OCI-LY7 (cell line): ENCODE results near the gene DAB1. TPM values are rescaled to one million over a fixed set of nuclear protein-coding genes. Genes with fewer than 3 reads are reported as not detected.

Experiments used
- BruUV-seq: library from RNA; stranded (reverse); fragments of 400-500 nt; replicated peaks from 2 replicates; lab custom pipeline; 2021; lab: Mats Ljungman, UMichigan
- CTCF ChIA-PET: fragments of 300-600 bp; sonication (Branson Sonifier 250); formaldehyde crosslinking; loops from one replicate; lab custom pipeline; 2022; ENCODE audit warnings: antibody characterized with exemption; ENCODE audit not compliant: unreplicated experiment; lab: Charles Lee
- POLR2A ChIA-PET: fragments of 300-600 bp; sonication (Branson Sonifier 250); formaldehyde crosslinking; loops from one replicate; lab custom pipeline; 2022; ENCODE audit warnings: antibody characterized with exemption; lab: Charles Lee
- DNase-seq: peaks from one replicate; pipeline ENCODE4 v3.0.0-alpha.2; 2015; ENCODE audit warnings: low spot score
- H2AFZ ChIP-seq: fragments of 200-600 bp; sonication (generic), shearing (Covaris generic); 2 replicates; pipeline ENCODE4 v1.6.1; 2014; ENCODE audit warnings: mild to moderate bottlenecking, antibody characterized with exemption, low read length, moderate library complexity
- H3K27ac ChIP-seq: fragments of 200-600 bp; sonication (generic); 2 replicates; pipeline ENCODE4 v1.5.1; 2014; ENCODE audit warnings: mixed run types, low read depth, mild to moderate bottlenecking, moderate library complexity, low read length, inconsistent platforms; ENCODE audit not compliant: poor library complexity, severe bottlenecking
- H3K36me3 ChIP-seq: fragments of 200-600 bp; sonication (generic); 2 replicates; pipeline ENCODE4 v1.6.1; 2014; ENCODE audit warnings: mild to moderate bottlenecking, antibody characterized with exemption, low read length, moderate library complexity, mixed read lengths; ENCODE audit not compliant: insufficient read depth
- H3K4me1 ChIP-seq: fragments of 200-600 bp; sonication (generic); 2 replicates; pipeline ENCODE4 v1.5.1; 2014; ENCODE audit warnings: mild to moderate bottlenecking, low read length; ENCODE audit not compliant: insufficient read depth, poor library complexity, severe bottlenecking
- H3K4me2 ChIP-seq: fragments of 200-600 bp; sonication (generic); 2 replicates; pipeline ENCODE4 v1.6.1; 2014; ENCODE audit warnings: mild to moderate bottlenecking, low read length
- H3K4me3 ChIP-seq: fragments of 200-600 bp; sonication (generic); 2 replicates; pipeline ENCODE4 v1.5.1; 2014; ENCODE audit warnings: mild to moderate bottlenecking, low read depth, low read length; ENCODE audit not compliant: poor library complexity, severe bottlenecking
- H3K79me2 ChIP-seq: fragments of 200-600 bp; sonication (generic); 2 replicates; pipeline ENCODE4 v1.6.1; 2016; ENCODE audit warnings: low read depth, mild to moderate bottlenecking, low read length, moderate library complexity, mixed read lengths; ENCODE audit not compliant: insufficient read depth
- H3K9me2 ChIP-seq: fragments of 200-600 bp; sonication (generic); 2 replicates; pipeline ENCODE4 v1.6.1; 2016; ENCODE audit warnings: mild to moderate bottlenecking, low read length, mixed read lengths; ENCODE audit not compliant: insufficient read depth
- H3K9me3 ChIP-seq: fragments of 200-600 bp; sonication (generic); 2 replicates; pipeline ENCODE4 v1.6.1; 2014; ENCODE audit warnings: mild to moderate bottlenecking, mixed run types, low read length, mixed read lengths
- H4K20me1 ChIP-seq: fragments of 200-600 bp; sonication (generic); 2 replicates; pipeline ENCODE4 v1.6.1; 2014; ENCODE audit warnings: mild to moderate bottlenecking, antibody characterized with exemption, low read length, moderate library complexity, mixed read lengths; ENCODE audit not compliant: insufficient read depth
- EZH2phosphoT487 ChIP-seq: fragments of 200-600 bp; sonication (generic); IDR thresholded peaks from 2 replicates; pipeline ENCODE4 v1.6.1; 2018; ENCODE audit warnings: low read depth, borderline replicate concordance, mild to moderate bottlenecking, mixed run types, antibody characterized with exemption, low read length, moderate library complexity, mixed read lengths
- intact Hi-C: fragments of 100-400 bp; cut with micrococcal nuclease; formaldehyde crosslinking; loops from one replicate; pipeline ENCODE4 v1.10.0; 2022; ENCODE audit not compliant: unreplicated experiment
- total RNA-seq, 2 experiments: library from RNA; depleted of rRNA in 1 of 2; stranded (reverse); fragments of >200 nt in 1 of 2; shearing (Covaris generic) in 1 of 2; gene quantifications; 2 replicates each; pipeline ENCODE4 v1.2.3, GENCODE V29; 2014 to 2022
- TF ChIP-seq, protein P1 (sequence below): fragments of 200-600 bp; sonication (generic); conservative IDR thresholded peaks from 2 replicates; pipeline ENCODE4 v1.5.1; 2014; ENCODE audit warnings: mild to moderate bottlenecking, antibody characterized with exemption, low read length, moderate library complexity, mixed read lengths

The DAB1 gene
- total RNA-seq, 2 experiments from 2014 or later, result not detected

DNA sequence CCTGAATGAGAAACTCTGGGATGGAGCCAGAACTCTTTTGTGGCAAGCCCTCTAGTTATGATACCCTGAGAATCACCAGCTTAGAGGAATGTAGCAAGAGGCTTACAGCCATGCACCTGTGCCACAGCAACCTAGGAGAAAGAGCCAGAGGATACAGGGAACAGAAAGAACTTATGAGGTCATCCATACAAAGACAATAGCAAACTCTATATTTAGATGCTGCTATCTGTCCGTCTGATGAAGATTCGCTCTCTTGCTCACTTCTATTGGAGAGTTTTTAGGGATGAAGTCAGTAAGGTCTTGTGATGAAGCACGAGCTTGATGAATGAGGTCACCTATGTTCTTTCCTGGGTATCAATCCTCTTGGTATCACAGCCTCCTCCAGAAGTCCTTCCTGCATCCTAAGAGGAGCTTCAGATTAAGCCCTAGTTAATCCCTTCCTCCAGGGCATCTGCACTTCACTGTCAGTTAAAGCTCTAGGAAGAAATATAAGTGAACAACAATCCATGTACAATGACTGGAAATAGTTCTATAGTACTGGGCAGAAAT, 185.6 kb downstream of the DAB1 start:
- H3K27ac ChIP-seq, result no peak overlapping the region
- H3K9me3 ChIP-seq, result no peaks in the 10 kb centered on the region
- H3K9me2 ChIP-seq, result no peaks in the 10 kb centered on the region
- H4K20me1 ChIP-seq, result no peaks in the 10 kb centered on the region
- intact Hi-C loops, result no loop called here
- H3K79me2 ChIP-seq, result no peaks in the 10 kb centered on the region
- no peak for DNase-seq
- POLR2A ChIA-PET, result interaction anchor here (0.9 kb wide), 1 partner anchor 19 kb away, joined by 3 read pairs; no protein-coding TSS in a partner anchor
- no peak overlapping the region for H3K4me2 ChIP-seq
- H3K4me1 ChIP-seq, result no peaks in the 10 kb centered on the region
- H3K4me3 ChIP-seq, result no peak overlapping the region
- BruUV-seq, result no TSS peak
- H3K36me3 ChIP-seq, result no peaks in the 10 kb centered on the region
- no peak for TF ChIP-seq EZH2phosphoT487
- TF ChIP-seq, protein P1, sequence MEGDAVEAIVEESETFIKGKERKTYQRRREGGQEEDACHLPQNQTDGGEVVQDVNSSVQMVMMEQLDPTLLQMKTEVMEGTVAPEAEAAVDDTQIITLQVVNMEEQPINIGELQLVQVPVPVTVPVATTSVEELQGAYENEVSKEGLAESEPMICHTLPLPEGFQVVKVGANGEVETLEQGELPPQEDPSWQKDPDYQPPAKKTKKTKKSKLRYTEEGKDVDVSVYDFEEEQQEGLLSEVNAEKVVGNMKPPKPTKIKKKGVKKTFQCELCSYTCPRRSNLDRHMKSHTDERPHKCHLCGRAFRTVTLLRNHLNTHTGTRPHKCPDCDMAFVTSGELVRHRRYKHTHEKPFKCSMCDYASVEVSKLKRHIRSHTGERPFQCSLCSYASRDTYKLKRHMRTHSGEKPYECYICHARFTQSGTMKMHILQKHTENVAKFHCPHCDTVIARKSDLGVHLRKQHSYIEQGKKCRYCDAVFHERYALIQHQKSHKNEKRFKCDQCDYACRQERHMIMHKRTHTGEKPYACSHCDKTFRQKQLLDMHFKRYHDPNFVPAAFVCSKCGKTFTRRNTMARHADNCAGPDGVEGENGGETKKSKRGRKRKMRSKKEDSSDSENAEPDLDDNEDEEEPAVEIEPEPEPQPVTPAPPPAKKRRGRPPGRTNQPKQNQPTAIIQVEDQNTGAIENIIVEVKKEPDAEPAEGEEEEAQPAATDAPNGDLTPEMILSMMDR, result no peak
- no peak overlapping the region for H2AFZ ChIP-seq
- CTCF ChIA-PET, result no interaction called here

DNA sequence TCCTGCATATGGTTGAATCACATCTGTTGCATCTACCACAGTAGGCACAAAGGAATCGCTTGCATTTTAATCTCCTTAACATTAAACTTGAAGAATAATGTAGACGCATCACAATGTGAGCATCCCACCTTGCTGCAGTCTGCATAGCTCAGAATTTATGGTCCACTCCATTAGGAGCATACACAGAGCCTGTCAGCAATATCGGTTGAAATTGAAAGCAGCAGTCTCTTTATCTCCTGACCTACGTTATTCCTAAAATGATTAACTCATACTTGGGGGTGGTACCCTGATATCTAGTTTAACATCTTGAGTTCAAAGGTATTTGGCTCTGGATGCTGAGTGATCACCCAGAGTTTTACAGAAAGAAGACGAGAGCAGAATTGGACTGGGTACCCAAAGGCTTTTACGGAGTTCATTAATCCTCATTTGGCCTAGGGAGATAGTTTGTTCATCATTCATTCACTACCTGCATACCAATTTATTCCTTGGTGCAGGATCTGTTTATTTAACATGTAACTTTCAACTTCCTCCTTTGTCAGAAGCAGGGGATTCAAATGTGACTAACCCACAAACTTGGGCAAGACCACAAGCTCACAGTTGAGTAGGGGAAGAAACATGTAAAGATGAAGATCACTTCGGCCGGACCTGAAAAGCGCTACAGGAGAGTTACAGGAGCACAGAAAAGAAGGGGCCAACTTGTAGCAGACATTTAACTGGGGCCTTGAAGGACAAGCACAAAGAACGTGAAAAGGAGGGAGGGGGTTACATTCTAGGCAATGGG, 187.9 kb downstream of the DAB1 start:
- H2AFZ ChIP-seq, result no peak overlapping the region
- H3K36me3 ChIP-seq, result no peaks in the 10 kb centered on the region
- H3K27ac ChIP-seq, result no peak overlapping the region
- CTCF ChIA-PET, result no interaction called here
- no peak overlapping the region for H3K4me2 ChIP-seq
- no peak for TF ChIP-seq EZH2phosphoT487
- TF ChIP-seq, protein P1, result no peak
- no peaks in the 10 kb centered on the region for H3K9me2 ChIP-seq
- no TSS peak for BruUV-seq
- intact Hi-C loops, result no loop called here
- no peaks in the 10 kb centered on the region for H3K79me2 ChIP-seq
- no peak for DNase-seq
- H3K4me3 ChIP-seq, result no peak overlapping the region
- H4K20me1 ChIP-seq, result no peaks in the 10 kb centered on the region
- no peaks in the 10 kb centered on the region for H3K9me3 ChIP-seq
- H3K4me1 ChIP-seq, result no peaks in the 10 kb centered on the region
- POLR2A ChIA-PET, result no interaction called here

DNA sequence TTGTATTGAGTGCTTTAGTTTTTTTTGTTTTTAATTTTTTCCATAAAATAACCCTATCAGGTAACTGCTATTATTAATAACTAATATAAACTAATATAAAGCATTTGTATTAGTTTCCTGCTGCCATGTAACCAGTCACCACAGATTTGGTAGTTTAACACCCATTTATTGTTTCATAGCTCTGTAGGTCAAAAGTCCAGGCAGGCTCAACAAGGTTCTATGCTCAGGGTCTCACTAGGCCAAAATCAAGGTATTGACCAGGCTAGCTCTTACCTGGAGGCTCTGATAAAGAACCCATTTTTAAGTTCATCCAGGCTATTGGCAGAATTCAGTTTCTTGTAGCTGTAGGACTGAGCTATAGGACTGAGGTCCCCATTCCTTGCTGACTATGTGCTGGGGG, 189.4 kb downstream of the DAB1 start:
- H3K4me2 ChIP-seq, result no peak overlapping the region
- H3K9me3 ChIP-seq, result no peaks in the 10 kb centered on the region
- H3K4me3 ChIP-seq, result no peak overlapping the region
- H4K20me1 ChIP-seq, result no peaks in the 10 kb centered on the region
- no peaks in the 10 kb centered on the region for H3K4me1 ChIP-seq
- DNase-seq, result no peak
- no peaks in the 10 kb centered on the region for H3K79me2 ChIP-seq
- H2AFZ ChIP-seq, result no peak overlapping the region
- no peak for TF ChIP-seq EZH2phosphoT487
- TF ChIP-seq, protein P1, result no peak
- BruUV-seq, result no TSS peak
- ChIA-PET POLR2A (no interaction called here), CTCF (no interaction called here)
- no peaks in the 10 kb centered on the region for H3K9me2 ChIP-seq
- intact Hi-C loops, result no loop called here
- H3K27ac ChIP-seq, result no peak overlapping the region
- no peaks in the 10 kb centered on the region for H3K36me3 ChIP-seq
